Tibial nerve (tissue), 4 donors: ENCODE measurements around the gene ZFYVE16. TPM values are rescaled to one million over a fixed set of nuclear protein-coding genes. Genes with fewer than 3 reads are reported as not detected.

Experiments used
- DNase-seq, 2 donors: peaks; one replicate each; pipeline ENCODE4 v3.0.0-alpha.2; 2019; ENCODE audit warnings: low spot score in 2 of 2
- H3K27ac ChIP-seq, 4 donors: fragments of 200-600 bp; sonication (generic) in 3 of 4; one replicate each; pipeline ENCODE4 v1.5.1; 2017 to 2019; ENCODE audit warnings: mild to moderate bottlenecking in 1 of 4
- H3K27me3 ChIP-seq, 2 donors: fragments of 200-600 bp; sonication (generic) in 1 of 2; one replicate each; pipeline versions ENCODE4 v1.5.1 to v1.6.0; 2017 to 2019
- H3K36me3 ChIP-seq, 3 donors: fragments of 200-600 bp; sonication (generic); one replicate each; pipeline ENCODE4 v1.5.1; 2018 to 2019
- H3K4me1 ChIP-seq, 4 donors: fragments of 200-600 bp; sonication (generic) in 3 of 4; one replicate each; pipeline ENCODE4 v1.5.1; 2017 to 2019
- H3K4me3 ChIP-seq, 4 donors: fragments of 200-600 bp; sonication (generic) in 3 of 4; one replicate each; pipeline ENCODE4 v1.5.1; 2017 to 2019; ENCODE audit warnings: mild to moderate bottlenecking in 1 of 4, moderate library complexity in 1 of 4
- H3K9me3 ChIP-seq, 4 donors: fragments of 200-600 bp; sonication (generic) in 3 of 4; one replicate each; pipeline ENCODE4 v1.5.1; 2017 to 2019
- CTCF ChIP-seq, 5 experiments: fragments of 200-600 bp in 3 of 5; fragments of 450-650 bp in 2 of 5; sonication (generic) in 3 of 5; IDR thresholded peaks; one replicate each; pipeline ENCODE4 v1.5.1; 2016 to 2019; ENCODE audit warnings: antibody characterized with exemption in 5 of 5, mild to moderate bottlenecking in 3 of 5, moderate library complexity in 2 of 5
- EP300 ChIP-seq, 2 donors: sonication (generic); formaldehyde crosslinking; IDR thresholded peaks; one replicate each; pipeline ENCODE4 v1.6.1; 2017; ENCODE audit warnings: antibody characterized with exemption in 2 of 2, mild to moderate bottlenecking in 1 of 2
- POLR2A ChIP-seq, 2 donors: fragments of 450-650 bp; IDR thresholded peaks; one replicate each; pipeline ENCODE4 v1.6.1; 2017; ENCODE audit warnings: antibody characterized with exemption in 2 of 2, mild to moderate bottlenecking in 2 of 2, moderate library complexity in 2 of 2
- WGBS, 2 donors: methylation state at CpG; one replicate each; pipeline ENCODE4 v1.1.5; 2018; 5-methylcytosine and 5-hydroxymethylcytosine counted together
- total RNA-seq, 4 donors: library from RNA; depleted of rRNA; stranded (reverse); fragments of >200 nt; gene quantifications; one replicate each; pipeline ENCODE4 v1.1.0, GENCODE V29; 2016

The ZFYVE16 gene
- total RNA-seq, 4 donors from 2014 or later, result 30.2 to 43.2 (median 36.6) TPM

GRCh38 chr5:80480354-80480753 is 72.5 kb downstream of the ZFYVE16 start:
- H3K36me3 ChIP-seq, result peaks cover 0 to 85% (median 0%) of the 10 kb centered on the region in 3 donors

GRCh38 chr5:80481019-80481893 is 73.4 kb downstream of the ZFYVE16 start:
- no peak overlapping the region for H3K27ac ChIP-seq
- H3K4me3 ChIP-seq, result no peak overlapping the region
- H3K9me3 ChIP-seq, result peaks cover 0 to 35% (median 11%) of the 10 kb centered on the region in 4 donors
- H3K36me3 ChIP-seq, result peaks cover 0 to 76% (median 0%) of the 10 kb centered on the region in 3 donors
- peak in 3 of 5 experiments; percentile 22 to 39 (median 32) for TF ChIP-seq CTCF (IDR thresholded peaks at IDR 0.05)
- TF ChIP-seq EP300 (IDR thresholded peaks at IDR 0.05), result no peak
- WGBS, 2 donors, result 96 to 97% methylated on average over 3 of the region's 3 CpGs
- H3K27me3 ChIP-seq, result no peaks in the 10 kb centered on the region
- DNase-seq, result no peak
- H3K4me1 ChIP-seq, result no peaks in the 10 kb centered on the region

More at GRCh38 chr5:80480354-80480753, 72.5 kb downstream of the ZFYVE16 start:
- TF ChIP-seq POLR2A (IDR thresholded peaks at IDR 0.05) (no peak), EP300 (IDR thresholded peaks at IDR 0.05) (no peak), CTCF (IDR thresholded peaks at IDR 0.05) (no peak)
- Histone ChIP-seq H3K9me3 (peaks cover 0 to 35% (median 11%) of the 10 kb centered on the region in 4 donors), H3K4me3 (no peak overlapping the region), H3K4me1 (no peaks in the 10 kb centered on the region), H3K27ac (no peak overlapping the region), H3K27me3 (no peaks in the 10 kb centered on the region)
- WGBS, 2 donors, result 90 to 95% methylated on average over 2 of the region's 2 CpGs
- DNase-seq, result no peak

GRCh38 chr5:80482578-80482977 is 74.7 kb downstream of the ZFYVE16 start:
- H3K4me1 ChIP-seq, result peaks cover 0 to 6% (median 1%) of the 10 kb centered on the region in 4 donors
- TF ChIP-seq POLR2A (IDR thresholded peaks at IDR 0.05) (no peak), EP300 (IDR thresholded peaks at IDR 0.05) (no peak), CTCF (IDR thresholded peaks at IDR 0.05) (no peak)
- no peak overlapping the region for H3K27ac ChIP-seq
- no peak overlapping the region for H3K4me3 ChIP-seq
- no peaks in the 10 kb centered on the region for H3K27me3 ChIP-seq
- H3K9me3 ChIP-seq, result peaks cover 0 to 35% (median 11%) of the 10 kb centered on the region in 4 donors
- no peak for DNase-seq
- H3K36me3 ChIP-seq, result peaks cover 0 to 64% (median 0%) of the 10 kb centered on the region in 3 donors
- WGBS, 2 donors, result 75 to 83% methylated on average over 4 of the region's 4 CpGs

- TF ChIP-seq CTCF (IDR thresholded peaks at IDR 0.05) (no peak), POLR2A (IDR thresholded peaks at IDR 0.05) (no peak), EP300 (IDR thresholded peaks at IDR 0.05) (no peak)
- peaks cover 0 to 35% (median 11%) of the 10 kb centered on the region in 4 donors for H3K9me3 ChIP-seq
- 95 to 98% methylated on average over 3 of the region's 3 CpGs for WGBS, 2 donors
- no peaks in the 10 kb centered on the region for H3K27me3 ChIP-seq
- no peak for DNase-seq
- peaks cover 0 to 55% (median 0%) of the 10 kb centered on the region in 3 donors for H3K36me3 ChIP-seq
- H3K4me1 ChIP-seq, result peaks cover 0 to 11% (median 1%) of the 10 kb centered on the region in 4 donors
- H3K27ac ChIP-seq, result no peak overlapping the region
- no peak overlapping the region for H3K4me3 ChIP-seq
Observed at GRCh38 chr5:80483636-80484232, 75.9 kb downstream of the ZFYVE16 start.

- H3K4me3 ChIP-seq, result peak overlapping the region; percentile 47 to 74 (median 65)
- no peaks in the 10 kb centered on the region for H3K27me3 ChIP-seq
- peaks cover 0 to 18% (median 7%) of the 10 kb centered on the region in 4 donors for H3K9me3 ChIP-seq
- H3K36me3 ChIP-seq, result peaks cover 0 to 23% (median 0%) of the 10 kb centered on the region in 3 donors
- peaks cover 0 to 15% (median 1%) of the 10 kb centered on the region in 4 donors for H3K4me1 ChIP-seq
- TF ChIP-seq EP300 (IDR thresholded peaks at IDR 0.05), result no peak
- 61 to 65% methylated on average over 18 of the region's 18 CpGs for WGBS, 2 donors
- no peak for DNase-seq
- peak overlapping the region in 3 of 4 donors; percentile 37 to 80 (median 57) for H3K27ac ChIP-seq
Observed at GRCh38 chr5:80487444-80487828, 79.6 kb downstream of the ZFYVE16 start.
